ENCODE results near the gene DDX39A. TPM values are rescaled to one million over a fixed set of nuclear protein-coding genes. Genes with fewer than 3 reads are reported as not detected.

DDX39A gene
- polyA plus RNA-seq, 1 donor from 2014 or later: 76.4 TPM

- TF ChIP-seq REST (IDR thresholded peaks at IDR 0.05; ENCODE audit: borderline replicate concordance): no peak
- no peak for TF ChIP-seq POLR2AphosphoS5 (IDR thresholded peaks at IDR 0.05)
- no peak for TF ChIP-seq MXI1 (conservative IDR thresholded peaks at IDR 0.05; ENCODE audit: poor library complexity, severe bottlenecking)
- no peak for TF ChIP-seq CTCF (IDR thresholded peaks at IDR 0.05; ENCODE audit: poor library complexity, severe bottlenecking)
- no peak for TF ChIP-seq TAF1 (IDR thresholded peaks at IDR 0.05; ENCODE audit: low read depth)
- no peak for TF ChIP-seq EZH2 (IDR thresholded peaks at IDR 0.05; ENCODE audit: borderline replicate concordance, insufficient read depth, low read length, poor library complexity, severe bottlenecking)
- no peak for TF ChIP-seq SMC3 (conservative IDR thresholded peaks at IDR 0.05; ENCODE audit: poor library complexity)
- TF ChIP-seq EP300 (conservative IDR thresholded peaks at IDR 0.05; ENCODE audit: poor library complexity, severe bottlenecking): no peak
- no peak for TF ChIP-seq RAD21 (conservative IDR thresholded peaks at IDR 0.05)
- peak overlapping the region; percentile 42 for H3K9ac ChIP-seq (ENCODE audit: low read length)
- peak overlapping the region; percentile 73 for H3K4me3 ChIP-seq (ENCODE audit: low read length)
- H3K9me3 ChIP-seq (ENCODE audit: low read length): no peaks in the 10 kb centered on the region
- no peak overlapping the region for H2AFZ ChIP-seq (ENCODE audit: low read depth, low read length)
- no peaks in the 10 kb centered on the region for H4K20me1 ChIP-seq (ENCODE audit: insufficient read depth)
- H3K36me3 ChIP-seq (ENCODE audit: insufficient read depth, low read length): no peaks in the 10 kb centered on the region
- no peaks in the 10 kb centered on the region for H3K9me2 ChIP-seq (ENCODE audit: insufficient read depth, low read length)
- H3K27me3 ChIP-seq (ENCODE audit: insufficient read depth, low read depth, low read length): no peaks in the 10 kb centered on the region
- no peak overlapping the region for H3K4me2 ChIP-seq (ENCODE audit: low read length)
- H3F3A ChIP-seq (ENCODE audit: insufficient read depth, low read length, poor library complexity, severe bottlenecking): no peaks in the 10 kb centered on the region
- peak overlapping the region; percentile 16 for H3K27ac ChIP-seq (ENCODE audit: low read length)
- peaks cover under 1% of the 10 kb centered on the region for H3K79me2 ChIP-seq (replicated peaks; ENCODE audit: insufficient read depth, low read length)
These were observed 12.3 kb downstream of the DDX39A start for GRCh38 chr19:14406645-14407401.

GRCh38 chr19:14405758-14406644 lies 13.1 kb downstream of the DDX39A start:
- Histone ChIP-seq H3K36me3 (ENCODE audit: insufficient read depth, low read length) (no peaks in the 10 kb centered on the region), H3K4me2 (ENCODE audit: low read length) (no peak overlapping the region), H3K27ac (ENCODE audit: low read length) (peak overlapping the region; percentile 42), H3K27me3 (ENCODE audit: insufficient read depth, low read depth, low read length) (no peaks in the 10 kb centered on the region), H2AFZ (ENCODE audit: low read depth, low read length) (peak overlapping the region; percentile 15), H3K9me2 (ENCODE audit: insufficient read depth, low read length) (no peaks in the 10 kb centered on the region), H4K20me1 (ENCODE audit: insufficient read depth) (no peaks in the 10 kb centered on the region), H3K9ac (ENCODE audit: low read length) (peak overlapping the region; percentile 42), H3K4me3 (ENCODE audit: low read length) (peak overlapping the region; percentile 73), H3K9me3 (ENCODE audit: low read length) (no peaks in the 10 kb centered on the region), H3K79me2 (replicated peaks; ENCODE audit: insufficient read depth, low read length) (no peaks in the 10 kb centered on the region), H3F3A (ENCODE audit: insufficient read depth, low read length, poor library complexity, severe bottlenecking) (no peaks in the 10 kb centered on the region)
- TF ChIP-seq MXI1 (conservative IDR thresholded peaks at IDR 0.05; ENCODE audit: poor library complexity, severe bottlenecking) (no peak), CTCF (IDR thresholded peaks at IDR 0.05; ENCODE audit: poor library complexity, severe bottlenecking) (peak; percentile 86), EP300 (conservative IDR thresholded peaks at IDR 0.05; ENCODE audit: poor library complexity, severe bottlenecking) (no peak), REST (IDR thresholded peaks at IDR 0.05; ENCODE audit: borderline replicate concordance) (no peak), TAF1 (IDR thresholded peaks at IDR 0.05; ENCODE audit: low read depth) (no peak), SMC3 (conservative IDR thresholded peaks at IDR 0.05; ENCODE audit: poor library complexity) (peak; percentile 94), POLR2AphosphoS5 (IDR thresholded peaks at IDR 0.05) (peak; percentile 13), RAD21 (conservative IDR thresholded peaks at IDR 0.05) (peak; percentile 92), EZH2 (IDR thresholded peaks at IDR 0.05; ENCODE audit: borderline replicate concordance, insufficient read depth, low read length, poor library complexity, severe bottlenecking) (no peak)
